Fibroblast of lung (primary cell): Measurements from ENCODE around the gene MOAP1. TPM values are rescaled to one million over a fixed set of nuclear protein-coding genes. Genes with fewer than 3 reads are reported as not detected.

Experiments
- DNase-seq, 2 donors: peaks; one replicate each; pipeline versions ENCODE4 v3.0.0 to v3.0.0-alpha.2; 2010; ENCODE audit warnings: low read depth in 2 of 2
- H2AFZ ChIP-seq: 2 replicates; pipeline ENCODE4 v1.5.1; 2012; ENCODE audit warnings: low read length, control low read depth, inconsistent platforms
- H3K27ac ChIP-seq: 2 replicates; pipeline ENCODE4 v1.5.1; 2011; ENCODE audit warnings: low read length, control low read depth; ENCODE audit not compliant: insufficient read depth
- H3K27me3 ChIP-seq: 2 replicates; pipeline ENCODE4 v1.5.1; 2011; ENCODE audit warnings: mild to moderate bottlenecking, low read length; ENCODE audit not compliant: control insufficient read depth, insufficient read depth
- H3K36me3 ChIP-seq: 2 replicates; pipeline ENCODE4 v1.5.1; 2011; ENCODE audit warnings: low read length; ENCODE audit not compliant: control insufficient read depth, insufficient read depth
- H3K4me1 ChIP-seq: 2 replicates; pipeline ENCODE4 v1.5.1; 2011; ENCODE audit warnings: low read length; ENCODE audit not compliant: control insufficient read depth, insufficient read depth; ENCODE audit errors: extremely low read depth
- H3K4me2 ChIP-seq: 2 replicates; pipeline ENCODE4 v1.5.1; 2011; ENCODE audit warnings: low read length, control low read depth; ENCODE audit not compliant: insufficient read depth; ENCODE audit errors: extremely low read depth
- H3K4me3 ChIP-seq, 4 experiments: fragments of 200-600 bp in 1 of 4; sonication (generic) in 1 of 4; replicated peaks in 1 of 4; 2 replicates each; pipeline ENCODE4 v1.5.1; 2011 to 2016; ENCODE audit warnings: low read length in 4 of 4, low read depth in 3 of 4, mild to moderate bottlenecking in 3 of 4, control low read depth in 2 of 4, inconsistent platforms in 1 of 4, mixed read lengths in 1 of 4; ENCODE audit not compliant: insufficient read depth in 1 of 4; ENCODE audit errors: control extremely low read depth in 1 of 4
- H3K79me2 ChIP-seq: 2 replicates; pipeline ENCODE4 v1.5.1; 2012; ENCODE audit warnings: mild to moderate bottlenecking, low read length, inconsistent platforms; ENCODE audit not compliant: control insufficient read depth, insufficient read depth
- H3K9ac ChIP-seq: 2 replicates; pipeline ENCODE4 v1.5.1; 2011; ENCODE audit warnings: mild to moderate bottlenecking, low read length, control low read depth; ENCODE audit not compliant: insufficient read depth
- H3K9me3 ChIP-seq: 2 replicates; pipeline ENCODE4 v1.5.1; 2012; ENCODE audit warnings: low read depth, low read length; ENCODE audit not compliant: control insufficient read depth, insufficient read depth
- H4K20me1 ChIP-seq: 2 replicates; pipeline ENCODE4 v1.5.1; 2011; ENCODE audit warnings: low read length; ENCODE audit not compliant: control insufficient read depth, insufficient read depth; ENCODE audit errors: extremely low read depth
- EZH2 ChIP-seq: IDR thresholded peaks from 2 replicates; pipeline ENCODE4 v1.5.1; 2012; ENCODE audit warnings: low read length, control low read depth, mild to moderate bottlenecking; ENCODE audit errors: missing control alignments
- polyA plus RNA-seq, 2 donors: library from polyadenylated mRNA; depleted of rRNA in 1 of 2; stranded (reverse) in 1 of 2; unstranded in 1 of 2; fragments of >200 nt; gene quantifications; 2 replicates each; pipeline ENCODE4 v1.2.1, GENCODE V29; 2011 to 2012; ENCODE audit warnings: missing spikeins in 1 of 2
- total RNA-seq: library from RNA; depleted of rRNA; stranded (reverse); fragments of >200 nt; gene quantifications from 2 replicates; pipeline ENCODE4 v1.2.1, GENCODE V29; 2014
- TF ChIP-seq, protein P1 (sequence below), 2 donors: IDR thresholded peaks in 1 of 2; conservative IDR thresholded peaks in 1 of 2; 1 replicate in 1 of 2; 2 replicates in 1 of 2; pipeline ENCODE4 v1.5.1; 2011 to 2012; ENCODE audit warnings: low read length in 2 of 2, control low read depth in 1 of 2, inconsistent platforms in 1 of 2, low read depth in 1 of 2, mild to moderate bottlenecking in 1 of 2

The MOAP1 gene
- total and polyA plus RNA-seq, 2 donors (not counting 1 experiment from before 2014, with no cell fraction given) = 18.5 to 21.3 TPM

DNA sequence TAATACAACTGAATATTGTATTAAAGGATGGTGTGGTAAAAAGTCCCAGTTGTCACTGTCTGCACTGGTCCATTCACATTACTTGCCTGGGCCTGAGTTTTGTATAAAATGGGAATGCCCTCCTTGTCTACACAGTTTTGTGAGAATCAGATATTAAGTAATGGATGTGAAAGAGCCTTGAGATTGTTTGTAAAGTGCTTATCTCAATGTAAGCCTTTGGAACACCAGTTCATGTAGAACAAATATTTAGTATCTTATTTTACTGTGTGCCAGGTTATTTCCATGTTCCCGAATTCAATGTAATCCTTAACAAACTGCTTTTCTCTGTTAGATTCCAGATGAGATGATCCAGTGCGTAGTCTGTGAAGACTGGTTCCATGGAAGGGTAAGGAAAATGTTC is 29.9 kb upstream of the MOAP1 start:
- DNase-seq = no peak
- H3K36me3 ChIP-seq = peaks cover 5% of the 10 kb centered on the region
- no peak overlapping the region for H3K9ac ChIP-seq
- H3K79me2 ChIP-seq = peaks cover 2% of the 10 kb centered on the region
- no peaks in the 10 kb centered on the region for H3K4me1 ChIP-seq
- no peak overlapping the region for H3K27ac ChIP-seq
- H3K4me3 ChIP-seq = no peak overlapping the region
- H3K4me2 ChIP-seq = no peak overlapping the region
- TF ChIP-seq EZH2 = no peak
- TF ChIP-seq, protein P1, sequence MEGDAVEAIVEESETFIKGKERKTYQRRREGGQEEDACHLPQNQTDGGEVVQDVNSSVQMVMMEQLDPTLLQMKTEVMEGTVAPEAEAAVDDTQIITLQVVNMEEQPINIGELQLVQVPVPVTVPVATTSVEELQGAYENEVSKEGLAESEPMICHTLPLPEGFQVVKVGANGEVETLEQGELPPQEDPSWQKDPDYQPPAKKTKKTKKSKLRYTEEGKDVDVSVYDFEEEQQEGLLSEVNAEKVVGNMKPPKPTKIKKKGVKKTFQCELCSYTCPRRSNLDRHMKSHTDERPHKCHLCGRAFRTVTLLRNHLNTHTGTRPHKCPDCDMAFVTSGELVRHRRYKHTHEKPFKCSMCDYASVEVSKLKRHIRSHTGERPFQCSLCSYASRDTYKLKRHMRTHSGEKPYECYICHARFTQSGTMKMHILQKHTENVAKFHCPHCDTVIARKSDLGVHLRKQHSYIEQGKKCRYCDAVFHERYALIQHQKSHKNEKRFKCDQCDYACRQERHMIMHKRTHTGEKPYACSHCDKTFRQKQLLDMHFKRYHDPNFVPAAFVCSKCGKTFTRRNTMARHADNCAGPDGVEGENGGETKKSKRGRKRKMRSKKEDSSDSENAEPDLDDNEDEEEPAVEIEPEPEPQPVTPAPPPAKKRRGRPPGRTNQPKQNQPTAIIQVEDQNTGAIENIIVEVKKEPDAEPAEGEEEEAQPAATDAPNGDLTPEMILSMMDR (conservative IDR thresholded peaks at IDR 0.05 in 1 of 2, IDR thresholded peaks at IDR 0.05 in 1 of 2; ENCODE audit: low read depth in 1 of 2, low read length in 2 of 2) = no peak
- H3K27me3 ChIP-seq = no peaks in the 10 kb centered on the region
- H2AFZ ChIP-seq = no peak overlapping the region
- H4K20me1 ChIP-seq = no peaks in the 10 kb centered on the region
- no peaks in the 10 kb centered on the region for H3K9me3 ChIP-seq

DNA sequence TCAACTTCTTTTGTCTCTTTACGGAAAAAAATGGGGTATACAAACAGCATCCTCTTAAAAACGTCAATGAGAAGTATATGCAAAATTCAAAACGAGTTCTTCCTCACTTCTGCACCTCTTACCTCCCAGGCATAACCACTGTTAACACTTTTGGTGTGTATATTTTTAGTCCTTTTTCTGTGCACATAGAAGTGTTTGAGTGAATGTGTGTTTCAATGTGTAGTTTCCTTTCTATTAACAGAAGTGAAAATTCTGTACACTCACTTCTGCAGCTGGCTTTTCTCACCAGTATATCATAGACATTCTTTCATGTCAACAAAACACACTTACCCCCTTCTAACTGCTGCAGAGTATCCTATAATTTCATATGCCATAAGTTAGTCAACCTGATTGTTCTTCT is 27.7 kb upstream of the MOAP1 start:
- TF ChIP-seq, protein P1 (conservative IDR thresholded peaks at IDR 0.05 in 1 of 2, IDR thresholded peaks at IDR 0.05 in 1 of 2; ENCODE audit: low read depth in 1 of 2, low read length in 2 of 2) = no peak
- TF ChIP-seq EZH2 = no peak
- no peak overlapping the region for H3K4me2 ChIP-seq
- H3K4me3 ChIP-seq = no peak overlapping the region
- H2AFZ ChIP-seq = no peak overlapping the region
- H4K20me1 ChIP-seq = no peaks in the 10 kb centered on the region
- H3K4me1 ChIP-seq = peaks cover 2% of the 10 kb centered on the region
- no peaks in the 10 kb centered on the region for H3K9me3 ChIP-seq
- DNase-seq = no peak
- no peaks in the 10 kb centered on the region for H3K27me3 ChIP-seq
- H3K27ac ChIP-seq = no peak overlapping the region
- H3K36me3 ChIP-seq = peaks cover 5% of the 10 kb centered on the region
- H3K79me2 ChIP-seq = peaks cover 17% of the 10 kb centered on the region
- H3K9ac ChIP-seq = no peak overlapping the region

DNA sequence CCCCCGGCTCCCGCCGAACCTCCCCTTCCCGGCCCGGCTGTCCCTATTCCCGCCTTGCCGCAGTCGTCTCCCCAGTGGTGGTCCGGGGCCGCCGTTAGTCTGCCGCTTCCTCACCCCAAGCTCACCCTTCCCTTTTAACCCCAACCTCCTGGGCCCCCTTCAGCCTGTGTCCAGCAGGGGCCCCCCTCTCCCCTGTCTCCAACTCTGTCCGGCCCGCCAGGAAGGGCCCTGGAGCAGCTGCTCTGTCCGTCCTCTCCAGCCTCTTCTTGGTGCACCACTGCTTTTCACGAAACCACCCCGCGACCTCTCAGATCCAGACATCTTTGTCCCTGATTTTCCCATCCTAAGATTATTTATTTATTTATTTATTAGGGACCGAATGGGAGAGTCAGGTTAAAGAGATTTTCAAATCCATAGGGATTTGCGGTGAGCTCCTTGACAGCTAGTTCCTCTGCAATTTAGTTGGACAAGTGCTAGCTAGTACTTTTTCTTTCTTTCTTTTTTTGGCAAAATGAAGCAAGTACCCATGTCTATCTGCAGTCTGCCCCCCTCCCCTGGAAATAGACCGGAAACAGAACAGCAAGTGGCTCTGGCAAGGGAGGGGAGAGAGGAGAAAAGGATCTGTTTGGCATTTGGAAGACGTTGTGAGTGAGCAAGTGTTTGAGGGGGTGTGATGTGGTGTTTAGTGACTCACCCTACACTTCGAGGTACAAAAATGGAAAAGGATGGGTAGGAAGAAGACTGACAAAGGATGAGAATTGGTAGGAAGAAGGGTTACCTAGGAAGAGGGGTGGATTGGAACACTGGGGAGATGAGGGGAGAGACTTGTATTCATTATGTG is 23.0 kb upstream of the MOAP1 start:
- Histone ChIP-seq H4K20me1 (no peaks in the 10 kb centered on the region), H3K36me3 (no peaks in the 10 kb centered on the region), H3K4me2 (peak overlapping the region; percentile 97), H3K27ac (peak overlapping the region; percentile 77), H3K4me1 (peaks cover 2% of the 10 kb centered on the region), H2AFZ (peak overlapping the region; percentile 95), H3K27me3 (no peaks in the 10 kb centered on the region), H3K9me3 (no peaks in the 10 kb centered on the region), H3K9ac (peak overlapping the region; percentile 73), H3K4me3 (peak overlapping the region; percentile 49 to 91 (median 69)), H3K79me2 (peaks cover 33% of the 10 kb centered on the region)
- no peak for TF ChIP-seq EZH2
- TF ChIP-seq, protein P1 (conservative IDR thresholded peaks at IDR 0.05 in 1 of 2, IDR thresholded peaks at IDR 0.05 in 1 of 2; ENCODE audit: low read depth in 1 of 2, low read length in 2 of 2) = peak; percentile 27 to 34
- DNase-seq = peak; percentile 55 to 65
